ENCODE measurements around the gene RIMS1. TPM values are rescaled to one million over a fixed set of nuclear protein-coding genes. Genes with fewer than 3 reads are reported as not detected.
"Not testable (repeated sequence)": the region's sequence is repeated elsewhere in the genome, so short reads cannot be mapped to it uniquely, and the experiment has no call there.

Gene RIMS1
- polyA plus RNA-seq, 4 donors, result 1.4 to 2.9 (median 2.2) TPM

- no peak for DNase-seq (ENCODE audit: low read depth in 4 of 4, low spot score in 3 of 4)
Observed at GRCh38 chr6:72296375-72296774, 410.0 kb downstream of the RIMS1 start.

- DNase-seq (ENCODE audit: low read depth in 4 of 4, low spot score in 3 of 4), result no peak
Observed at GRCh38 chr6:72305971-72306370, 419.6 kb downstream of the RIMS1 start.

- DNase-seq (ENCODE audit: low read depth in 4 of 4, low spot score in 3 of 4), result no peak
Observed at GRCh38 chr6:72316675-72317380, 430.5 kb downstream of the RIMS1 start.

DNA sequence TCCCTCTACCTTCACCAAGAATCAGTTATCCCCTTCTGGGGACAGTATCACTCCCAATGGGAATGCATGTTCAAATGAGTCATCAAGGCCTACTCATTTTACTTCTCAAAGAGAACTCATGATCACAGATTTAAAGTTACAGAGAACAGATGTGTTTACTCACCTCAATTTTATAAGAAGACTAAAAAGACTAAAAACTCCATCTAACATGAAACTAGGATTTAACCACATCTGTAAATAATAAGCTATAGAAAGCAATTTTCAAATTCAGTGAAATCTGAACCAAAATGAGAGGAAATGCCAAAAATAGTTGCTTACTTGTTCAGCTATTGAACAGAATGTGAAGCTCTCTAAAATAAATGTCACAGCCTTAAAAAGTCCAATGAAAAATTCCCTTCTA lies 435.4 kb downstream of the RIMS1 start:
- DNase-seq (ENCODE audit: low read depth in 4 of 4, low spot score in 3 of 4), result no peak

DNA sequence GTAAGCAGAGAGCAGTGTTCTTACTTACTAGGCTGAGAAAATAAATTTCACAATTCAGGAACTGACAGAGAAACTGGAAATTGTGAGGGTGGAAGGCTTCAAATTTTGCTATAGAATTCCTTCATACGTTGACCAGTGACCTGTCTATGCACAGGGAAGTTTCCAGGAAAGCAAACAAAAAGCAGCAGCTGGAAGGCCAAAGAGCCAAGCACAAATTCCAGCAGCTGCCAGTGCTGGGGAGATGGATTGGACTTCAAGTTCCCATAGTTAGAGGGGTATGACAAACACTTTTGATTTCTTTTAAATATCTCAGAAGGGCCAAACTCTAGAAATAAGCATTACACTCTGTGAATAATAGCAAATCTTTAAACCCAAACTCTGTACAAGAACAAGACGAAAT lies 436.4 kb downstream of the RIMS1 start:
- DNase-seq (ENCODE audit: low read depth in 4 of 4, low spot score in 3 of 4), result no peak

DNA sequence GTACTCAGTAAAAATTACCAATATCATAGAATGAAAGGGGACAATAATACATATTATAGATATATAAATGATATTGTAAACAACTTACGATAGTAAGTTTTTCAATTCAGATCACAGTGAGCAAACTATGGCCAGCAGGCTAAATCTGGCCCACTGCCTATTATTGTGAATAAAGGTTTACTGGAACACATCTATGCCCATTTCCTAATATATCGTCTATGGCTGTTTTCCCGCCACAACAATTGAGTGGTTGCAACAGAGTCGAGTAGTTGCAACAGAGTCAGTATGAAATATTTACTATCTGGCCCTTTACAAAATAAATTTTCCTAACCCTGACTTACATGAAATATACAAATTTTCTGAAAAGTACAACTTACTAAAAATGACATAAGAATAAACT lies 438.2 kb downstream of the RIMS1 start:
- no peak for DNase-seq (ENCODE audit: low read depth in 4 of 4, low spot score in 3 of 4)

DNA sequence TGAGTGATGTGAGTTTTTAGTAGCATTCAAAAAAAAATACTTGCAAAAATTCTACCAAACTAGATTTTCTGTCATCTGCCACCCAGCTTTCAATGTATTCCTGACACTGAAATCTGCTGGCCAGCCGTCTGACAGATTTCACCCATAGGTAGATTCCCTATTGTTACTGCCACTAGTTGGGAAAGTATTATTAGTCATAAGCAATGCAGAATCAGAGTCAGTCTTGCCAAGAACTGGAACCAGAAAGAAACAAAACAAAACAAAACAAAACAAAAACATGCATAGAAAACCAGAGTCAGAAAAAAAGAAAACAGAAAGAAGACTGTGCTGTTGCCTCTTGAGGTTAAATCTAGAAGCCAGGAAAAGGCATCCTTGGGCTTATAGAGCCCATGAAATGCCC lies 442.4 kb downstream of the RIMS1 start:
- no peak for DNase-seq (ENCODE audit: low read depth in 4 of 4, low spot score in 3 of 4)

DNA sequence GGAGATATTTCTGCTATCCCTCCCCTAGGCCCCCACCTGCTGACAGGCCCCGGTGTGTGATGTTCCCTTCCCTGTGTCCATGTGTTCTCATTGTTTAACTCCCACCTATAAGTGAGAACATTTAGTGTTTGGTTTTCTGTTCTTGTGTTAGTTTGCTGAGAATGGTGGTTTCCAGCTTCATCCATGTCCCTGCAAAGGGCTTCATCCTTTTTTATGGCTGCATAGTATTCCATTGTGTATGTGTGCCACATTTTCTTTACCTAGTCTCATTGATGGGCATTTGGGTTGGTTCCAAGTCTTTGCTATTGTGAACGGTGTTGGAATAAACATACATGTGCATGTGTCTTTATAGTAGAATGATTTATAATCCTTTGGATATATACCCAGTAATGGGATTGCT lies 448.9 kb downstream of the RIMS1 start:
- not testable (repeated sequence) for DNase-seq (ENCODE audit: low read depth in 4 of 4, low spot score in 3 of 4)

GRCh38 chr6:72348926-72349325 lies 462.6 kb downstream of the RIMS1 start:
- no peak for DNase-seq (ENCODE audit: low read depth in 4 of 4, low spot score in 3 of 4)

DNA sequence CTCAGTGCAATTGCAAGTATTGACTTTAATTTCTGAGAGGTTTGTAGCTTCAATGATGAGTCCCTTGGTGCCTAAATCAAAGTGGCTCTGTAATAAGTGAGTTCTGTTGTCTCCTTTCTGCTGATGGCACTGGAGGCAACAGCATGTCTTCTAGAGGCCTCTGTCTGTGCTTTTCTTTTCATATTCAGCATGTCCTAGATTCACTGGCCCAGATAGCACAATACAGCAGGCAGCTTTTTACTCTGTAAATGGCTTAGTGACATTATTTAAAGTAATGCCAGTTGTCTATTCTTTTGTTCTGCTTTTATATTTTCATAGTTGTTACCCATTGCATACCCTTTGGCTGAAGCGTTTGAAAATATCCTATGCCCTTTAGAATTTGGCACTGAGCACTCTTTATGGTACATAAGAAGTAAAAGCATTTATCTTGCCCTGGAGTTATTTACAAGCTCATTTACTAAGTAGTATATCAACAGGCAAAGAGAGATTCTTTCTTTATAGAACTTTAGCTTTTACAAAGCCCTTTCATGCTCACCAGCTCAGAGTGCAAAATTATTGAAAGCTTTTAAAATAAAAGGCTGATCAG lies 464.0 kb downstream of the RIMS1 start:
- DNase-seq (ENCODE audit: low read depth in 4 of 4, low spot score in 3 of 4), result no peak

- DNase-seq (ENCODE audit: low read depth in 4 of 4, low spot score in 3 of 4), result no peak
Observed at GRCh38 chr6:72363844-72364740, 477.7 kb downstream of the RIMS1 start.

- no peak for DNase-seq (ENCODE audit: low read depth in 4 of 4, low spot score in 3 of 4)
Observed at GRCh38 chr6:72365773-72366172, 479.4 kb downstream of the RIMS1 start.

- no peak for DNase-seq (ENCODE audit: low read depth in 4 of 4, low spot score in 3 of 4)
Observed at GRCh38 chr6:72367439-72367838, 481.1 kb downstream of the RIMS1 start.

DNA sequence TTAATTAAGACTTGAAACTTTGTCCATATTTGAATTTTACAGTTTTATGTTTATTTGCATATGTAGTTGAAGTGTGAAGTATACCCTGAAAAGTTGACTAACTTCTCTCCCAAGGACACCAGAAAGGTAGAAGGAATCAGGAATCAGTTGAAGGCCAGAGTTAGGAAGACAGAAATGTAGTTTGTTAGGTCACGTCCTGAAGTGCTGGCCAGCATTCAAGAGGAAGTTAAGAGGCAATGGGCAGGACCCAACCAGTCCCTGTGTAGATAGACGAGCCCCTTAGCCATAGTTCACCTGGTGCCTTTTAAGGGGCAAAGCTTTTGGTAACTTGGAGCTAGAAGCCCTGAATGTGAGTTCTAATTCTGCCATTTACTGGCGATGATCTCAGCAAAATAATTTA lies 485.1 kb downstream of the RIMS1 start:
- no peak for DNase-seq (ENCODE audit: low read depth in 4 of 4, low spot score in 3 of 4)

GRCh38 chr6:72374172-72374571 lies 487.8 kb downstream of the RIMS1 start:
- no peak for DNase-seq (ENCODE audit: low read depth in 4 of 4, low spot score in 3 of 4)

GRCh38 chr6:72374857-72375256 lies 488.5 kb downstream of the RIMS1 start:
- DNase-seq (ENCODE audit: low read depth in 4 of 4, low spot score in 3 of 4), result no peak

GRCh38 chr6:72376736-72377135 lies 490.4 kb downstream of the RIMS1 start:
- DNase-seq (ENCODE audit: low read depth in 4 of 4, low spot score in 3 of 4), result no peak

- DNase-seq (ENCODE audit: low read depth in 4 of 4, low spot score in 3 of 4), result no peak
Observed at GRCh38 chr6:72381076-72381475, 494.7 kb downstream of the RIMS1 start.

- no peak for DNase-seq (ENCODE audit: low read depth in 4 of 4, low spot score in 3 of 4)
Observed at GRCh38 chr6:72382602-72383529, 496.5 kb downstream of the RIMS1 start.

- no peak for DNase-seq (ENCODE audit: low read depth in 4 of 4, low spot score in 3 of 4)
Observed at GRCh38 chr6:72386324-72386723, 500.0 kb downstream of the RIMS1 start.

GRCh38 chr6:72389698-72390097 lies 503.3 kb downstream of the RIMS1 start:
- DNase-seq (ENCODE audit: low read depth in 4 of 4, low spot score in 3 of 4), result no peak

Measured in left renal pelvis (tissue), 4 donors.